T-helper 9 cell (primary cell): ENCODE data around the gene CDC42EP3.
A peak's percentile ranks its signal among the peaks of the same experiment; 100 is the strongest.

Source experiments
- DNase-seq: peaks from one replicate; pipeline ENCODE4 v3.0.0-alpha.2; 2020

Gene CDC42EP3

GRCh38 chr2:37654419-37654818 is 17.0 kb downstream of the CDC42EP3 start:
- DNase-seq: no peak

- DNase-seq: no peak
Measured at GRCh38 chr2:37653805-37654378, 17.6 kb downstream of the CDC42EP3 start.

- no peak for DNase-seq
Measured at GRCh38 chr2:37653093-37653492, 18.3 kb downstream of the CDC42EP3 start.

- no peak for DNase-seq
Measured at GRCh38 chr2:37652199-37652640, 19.2 kb downstream of the CDC42EP3 start.

- DNase-seq: no peak
Measured at GRCh38 chr2:37650548-37651093, 20.8 kb downstream of the CDC42EP3 start.

- no peak for DNase-seq
Measured at GRCh38 chr2:37649518-37649917, 21.9 kb downstream of the CDC42EP3 start.

- DNase-seq: peak; percentile 38
Measured at GRCh38 chr2:37648331-37649011, 23.0 kb downstream of the CDC42EP3 start.

GRCh38 chr2:37647971-37648330 is 23.5 kb downstream of the CDC42EP3 start:
- no peak for DNase-seq

GRCh38 chr2:37645836-37646235 is 25.6 kb downstream of the CDC42EP3 start:
- no peak for DNase-seq

- DNase-seq: no peak
Measured at GRCh38 chr2:37645362-37645761, 26.1 kb downstream of the CDC42EP3 start.

GRCh38 chr2:37644191-37644590 is 27.3 kb downstream of the CDC42EP3 start:
- DNase-seq: no peak

GRCh38 chr2:37643730-37644078 is 27.7 kb downstream of the CDC42EP3 start:
- DNase-seq: no peak

- DNase-seq: no peak
Measured at GRCh38 chr2:37642907-37643729, 28.3 kb downstream of the CDC42EP3 start.

GRCh38 chr2:37641582-37642171 is 29.8 kb downstream of the CDC42EP3 start:
- no peak for DNase-seq

- DNase-seq: no peak
Measured at GRCh38 chr2:37639631-37640030, 31.8 kb downstream of the CDC42EP3 start.

- DNase-seq: no peak
Measured at GRCh38 chr2:37638973-37639372, 32.5 kb downstream of the CDC42EP3 start.

GRCh38 chr2:37637985-37638384 is 33.5 kb downstream of the CDC42EP3 start:
- DNase-seq: no peak

- DNase-seq: no peak
Measured at GRCh38 chr2:37637190-37637860, 34.1 kb downstream of the CDC42EP3 start.

GRCh38 chr2:37636381-37637066 is 34.9 kb downstream of the CDC42EP3 start:
- no peak for DNase-seq

- peak; percentile 46 for DNase-seq
Measured at GRCh38 chr2:37635504-37636380, 35.7 kb downstream of the CDC42EP3 start.

- no peak for DNase-seq
Measured at GRCh38 chr2:37634914-37635503, 36.4 kb downstream of the CDC42EP3 start.
